ENCODE data around the gene STK10. TPM values are rescaled to one million over a fixed set of nuclear protein-coding genes. Genes with fewer than 3 reads are reported as not detected.
"Not testable (repeated sequence)": the region's sequence is repeated elsewhere in the genome, so short reads cannot be mapped to it uniquely, and the experiment has no call there.

STK10 gene
- total RNA-seq, 3 donors from 2014 or later, result 62.1 to 79.0 (median 72.6) TPM

DNA sequence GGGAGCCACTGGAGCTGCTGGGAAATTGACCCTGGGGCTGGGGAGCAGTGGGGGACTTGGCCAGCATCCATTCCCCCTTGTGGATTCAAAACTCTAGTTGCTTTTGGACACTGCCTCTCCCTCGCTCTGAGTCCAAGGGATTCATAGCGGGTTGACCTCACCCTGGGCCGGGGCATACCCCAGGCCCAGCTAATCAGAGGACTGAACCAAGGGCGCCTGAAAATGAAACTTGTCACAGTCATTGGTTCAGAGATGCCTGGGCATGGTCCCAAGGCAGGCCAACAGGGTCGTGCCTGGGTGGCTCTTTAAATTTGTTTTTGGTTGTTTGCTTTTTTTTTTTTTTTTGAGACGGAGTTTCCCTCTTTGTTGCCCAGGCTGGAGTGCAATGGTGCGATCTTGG, 22.6 kb downstream of the STK10 start:
- Mint-ChIP-seq H3K9me3 (no peaks in the 10 kb centered on the region), H3K4me1 (ENCODE audit: low read depth) (peaks cover 82% of the 10 kb centered on the region), H3K36me3 (ENCODE audit: insufficient read depth) (peaks cover 14% of the 10 kb centered on the region), H3K27me3 (ENCODE audit: low read depth) (no peaks in the 10 kb centered on the region), H3K4me3 (no peak overlapping the region)
- no peak for ATAC-seq
- DNase-seq, result no peak

- H3K4me1 Mint-ChIP-seq (ENCODE audit: low read depth), result peaks cover 80% of the 10 kb centered on the region
- no peaks in the 10 kb centered on the region for H3K27me3 Mint-ChIP-seq (ENCODE audit: low read depth)
- H3K4me3 Mint-ChIP-seq, result no peak overlapping the region
- DNase-seq (no peak), ATAC-seq (no peak)
- peaks cover 8% of the 10 kb centered on the region for H3K36me3 Mint-ChIP-seq (ENCODE audit: insufficient read depth)
- H3K9me3 Mint-ChIP-seq, result no peaks in the 10 kb centered on the region
These were observed 23.2 kb downstream of the STK10 start for GRCh38 chr5:172164769-172165212.

GRCh38 chr5:172163346-172163745, 24.7 kb downstream of the STK10 start:
- ATAC-seq (no peak), DNase-seq (no peak)
- no peaks in the 10 kb centered on the region for H3K9me3 Mint-ChIP-seq
- peaks cover 11% of the 10 kb centered on the region for H3K36me3 Mint-ChIP-seq (ENCODE audit: insufficient read depth)
- H3K4me1 Mint-ChIP-seq (ENCODE audit: low read depth), result peaks cover 77% of the 10 kb centered on the region
- no peak overlapping the region for H3K4me3 Mint-ChIP-seq
- no peaks in the 10 kb centered on the region for H3K27me3 Mint-ChIP-seq (ENCODE audit: low read depth)

GRCh38 chr5:172162987-172163343, 25.1 kb downstream of the STK10 start:
- no peak for ATAC-seq
- H3K27me3 Mint-ChIP-seq (ENCODE audit: low read depth), result no peaks in the 10 kb centered on the region
- H3K4me3 Mint-ChIP-seq, result no peak overlapping the region
- peaks cover 11% of the 10 kb centered on the region for H3K36me3 Mint-ChIP-seq (ENCODE audit: insufficient read depth)
- peaks cover 75% of the 10 kb centered on the region for H3K4me1 Mint-ChIP-seq (ENCODE audit: low read depth)
- no peaks in the 10 kb centered on the region for H3K9me3 Mint-ChIP-seq
- DNase-seq, result no peak

GRCh38 chr5:172162323-172162986, 25.6 kb downstream of the STK10 start:
- DNase-seq (no peak), ATAC-seq (no peak)
- Mint-ChIP-seq H3K36me3 (ENCODE audit: insufficient read depth) (peaks cover 11% of the 10 kb centered on the region), H3K4me3 (no peak overlapping the region), H3K27me3 (ENCODE audit: low read depth) (no peaks in the 10 kb centered on the region), H3K9me3 (no peaks in the 10 kb centered on the region), H3K4me1 (ENCODE audit: low read depth) (peaks cover 73% of the 10 kb centered on the region)

DNA sequence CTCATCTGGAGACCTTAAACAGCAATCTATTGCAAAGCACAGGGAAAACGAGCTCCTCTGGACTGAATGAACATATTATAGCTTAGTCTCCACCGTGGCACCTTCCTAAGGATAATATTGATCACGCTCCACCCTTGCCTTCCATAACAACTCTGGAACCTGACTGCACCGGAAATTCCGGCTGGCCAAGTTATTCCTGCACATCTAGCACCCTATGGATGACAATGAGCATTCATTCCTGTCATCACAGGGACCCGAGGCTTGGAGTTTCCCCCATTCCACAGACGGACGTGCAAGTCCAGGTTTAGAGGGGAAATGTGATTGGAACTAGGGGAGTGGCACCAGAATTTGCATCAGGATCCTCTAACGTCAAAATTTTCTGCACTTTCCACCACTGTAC, 27.5 kb downstream of the STK10 start:
- peaks cover 13% of the 10 kb centered on the region for H3K36me3 Mint-ChIP-seq (ENCODE audit: insufficient read depth)
- peaks cover 65% of the 10 kb centered on the region for H3K4me1 Mint-ChIP-seq (ENCODE audit: low read depth)

DNA sequence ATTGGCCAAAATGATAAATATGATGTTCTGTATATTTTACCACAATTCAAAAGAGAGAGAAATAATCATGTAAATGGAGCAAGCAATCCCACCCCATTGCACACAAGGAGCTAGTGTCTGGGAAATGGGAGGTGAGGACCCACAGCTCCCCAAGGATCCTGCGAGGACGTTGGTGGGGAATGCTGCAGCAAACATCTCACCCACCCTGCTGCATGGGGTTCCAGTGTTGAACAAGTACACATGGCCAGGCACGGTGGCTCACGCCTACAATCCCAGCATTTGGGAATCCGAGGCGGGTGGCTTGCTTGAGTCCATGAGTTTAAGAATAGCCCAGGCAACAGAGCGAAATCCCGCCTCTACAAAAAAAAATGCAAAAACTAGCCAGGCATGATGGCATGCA, 29.0 kb downstream of the STK10 start:
- H3K4me1 Mint-ChIP-seq (ENCODE audit: low read depth), result peaks cover 68% of the 10 kb centered on the region
- no peaks in the 10 kb centered on the region for H3K27me3 Mint-ChIP-seq (ENCODE audit: low read depth)
- no peak for ATAC-seq
- no peaks in the 10 kb centered on the region for H3K9me3 Mint-ChIP-seq
- peaks cover 22% of the 10 kb centered on the region for H3K36me3 Mint-ChIP-seq (ENCODE audit: insufficient read depth)
- no peak overlapping the region for H3K4me3 Mint-ChIP-seq
- DNase-seq, result no peak

More for the DNA sequence above, 27.5 kb downstream of the STK10 start:
- H3K27me3 Mint-ChIP-seq (ENCODE audit: low read depth), result no peaks in the 10 kb centered on the region
- DNase-seq, result no peak
- H3K4me3 Mint-ChIP-seq, result no peak overlapping the region
- no peak for ATAC-seq
- H3K9me3 Mint-ChIP-seq, result no peaks in the 10 kb centered on the region

GRCh38 chr5:172156541-172156994, 31.5 kb downstream of the STK10 start:
- H3K4me3 Mint-ChIP-seq, result no peak overlapping the region
- no peaks in the 10 kb centered on the region for H3K27me3 Mint-ChIP-seq (ENCODE audit: low read depth)
- peaks cover 69% of the 10 kb centered on the region for H3K4me1 Mint-ChIP-seq (ENCODE audit: low read depth)
- ATAC-seq (no peak), DNase-seq (no peak)
- H3K9me3 Mint-ChIP-seq, result no peaks in the 10 kb centered on the region
- H3K36me3 Mint-ChIP-seq (ENCODE audit: insufficient read depth), result peaks cover 38% of the 10 kb centered on the region

DNA sequence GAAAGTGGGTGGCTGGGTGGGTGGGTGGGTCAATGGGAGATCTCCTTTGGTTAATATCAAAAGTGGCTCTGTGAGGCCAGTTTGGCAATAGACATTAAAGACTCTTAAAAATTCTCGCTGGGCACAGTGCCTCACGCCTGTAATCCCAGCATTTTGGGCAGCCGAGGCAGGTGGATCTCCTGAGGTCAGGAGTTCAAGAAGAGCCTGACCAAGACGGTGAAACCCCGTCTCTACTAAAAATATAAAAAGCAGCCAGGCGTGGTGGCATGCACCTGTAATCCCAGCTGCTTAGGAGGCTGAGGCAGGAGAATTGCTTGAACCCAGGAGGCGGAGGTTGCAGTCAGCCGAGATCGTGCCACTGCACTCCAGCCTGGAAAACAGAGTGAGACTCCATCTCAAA, 32.9 kb downstream of the STK10 start:
- H3K36me3 Mint-ChIP-seq (ENCODE audit: insufficient read depth), result peaks cover 45% of the 10 kb centered on the region

DNA sequence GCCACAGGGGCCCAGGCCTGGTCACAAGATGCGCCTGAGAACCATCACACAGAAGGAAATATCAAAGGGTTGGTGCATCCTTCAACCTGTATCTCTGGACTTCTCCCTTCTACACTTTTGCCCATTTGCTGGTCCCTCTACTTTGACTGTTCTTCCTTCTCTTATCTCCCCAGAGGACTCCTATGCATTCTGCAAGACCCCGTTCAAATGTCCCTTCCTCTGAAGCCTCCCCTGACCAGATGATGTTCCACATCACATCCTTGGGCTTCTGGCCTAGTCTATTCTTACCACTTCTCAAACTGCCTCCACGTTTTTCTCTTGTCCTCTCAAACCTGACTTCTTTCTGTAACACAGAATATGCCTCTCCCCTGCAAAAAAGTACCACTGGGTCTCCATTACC, 34.3 kb downstream of the STK10 start:
- Mint-ChIP-seq H3K36me3 (ENCODE audit: insufficient read depth) (peaks cover 44% of the 10 kb centered on the region), H3K4me3 (no peak overlapping the region), H3K4me1 (ENCODE audit: low read depth) (peaks cover 71% of the 10 kb centered on the region), H3K9me3 (no peaks in the 10 kb centered on the region), H3K27me3 (ENCODE audit: low read depth) (no peaks in the 10 kb centered on the region)
- no peak for DNase-seq
- no peak for ATAC-seq

More for the DNA sequence above, 32.9 kb downstream of the STK10 start:
- ATAC-seq; DNase-seq; H3K4me3 Mint-ChIP-seq; H3K9me3 Mint-ChIP-seq; H3K27me3 Mint-ChIP-seq (ENCODE audit: low read depth): not testable (repeated sequence)
- peaks cover 72% of the 10 kb centered on the region for H3K4me1 Mint-ChIP-seq (ENCODE audit: low read depth)

GRCh38 chr5:172151661-172152210, 36.3 kb downstream of the STK10 start:
- Mint-ChIP-seq H3K4me3 (peak overlapping the region; percentile 11), H3K36me3 (ENCODE audit: insufficient read depth) (peaks cover 41% of the 10 kb centered on the region), H3K9me3 (no peaks in the 10 kb centered on the region), H3K4me1 (ENCODE audit: low read depth) (peaks cover 72% of the 10 kb centered on the region), H3K27me3 (ENCODE audit: low read depth) (no peaks in the 10 kb centered on the region)
- ATAC-seq (no peak), DNase-seq (no peak)

DNA sequence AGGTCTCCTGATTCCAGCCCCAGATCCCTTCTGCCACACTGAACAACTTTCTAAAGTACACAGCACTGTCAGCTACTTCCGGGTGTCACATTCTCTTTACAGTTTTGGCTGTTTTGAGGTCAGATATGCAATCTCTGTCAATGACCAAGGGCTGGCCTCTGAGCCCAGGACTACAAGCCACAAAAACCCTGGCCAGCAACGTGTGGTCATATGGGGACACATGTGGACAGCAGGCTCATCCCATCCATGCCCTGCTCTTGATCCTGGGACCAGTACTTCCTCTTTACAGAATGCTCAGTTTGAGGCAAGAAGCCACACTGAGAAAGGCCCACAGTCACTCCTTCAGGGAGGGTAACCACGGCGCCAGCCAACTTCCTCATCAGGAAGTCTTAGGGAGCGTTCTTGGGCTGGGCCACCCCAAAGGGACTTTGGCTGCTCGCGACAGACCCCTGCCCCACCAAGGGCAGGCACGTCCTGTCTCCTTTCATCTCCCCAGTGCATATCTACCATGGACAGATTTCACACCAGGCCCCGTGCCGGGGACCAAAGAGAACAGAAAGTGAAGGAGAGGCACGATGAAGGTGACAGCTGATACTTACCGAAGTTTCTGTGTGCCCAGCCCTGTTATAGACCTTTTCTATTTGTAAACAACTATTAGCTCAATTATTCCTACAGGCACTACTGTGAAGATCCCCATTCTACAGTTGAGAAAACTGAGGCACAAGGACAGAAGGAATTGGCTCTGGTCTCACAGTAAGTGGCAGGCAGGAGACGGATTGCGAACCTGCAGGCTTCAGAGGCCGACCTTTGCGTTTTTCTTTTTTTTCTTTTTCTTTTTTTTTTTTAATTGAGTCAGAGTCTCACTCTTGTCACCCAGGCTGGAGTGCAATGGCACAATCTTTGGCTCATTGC, 37.3 kb downstream of the STK10 start:
- H3K36me3 Mint-ChIP-seq (ENCODE audit: insufficient read depth), result peaks cover 44% of the 10 kb centered on the region
- peak overlapping the region; percentile 69 for H3K4me3 Mint-ChIP-seq
- no peak for DNase-seq
- H3K27me3 Mint-ChIP-seq (ENCODE audit: low read depth), result no peaks in the 10 kb centered on the region
- H3K4me1 Mint-ChIP-seq (ENCODE audit: low read depth), result peaks cover 78% of the 10 kb centered on the region
- ATAC-seq, result peak; percentile 55 to 73
- no peaks in the 10 kb centered on the region for H3K9me3 Mint-ChIP-seq

DNA sequence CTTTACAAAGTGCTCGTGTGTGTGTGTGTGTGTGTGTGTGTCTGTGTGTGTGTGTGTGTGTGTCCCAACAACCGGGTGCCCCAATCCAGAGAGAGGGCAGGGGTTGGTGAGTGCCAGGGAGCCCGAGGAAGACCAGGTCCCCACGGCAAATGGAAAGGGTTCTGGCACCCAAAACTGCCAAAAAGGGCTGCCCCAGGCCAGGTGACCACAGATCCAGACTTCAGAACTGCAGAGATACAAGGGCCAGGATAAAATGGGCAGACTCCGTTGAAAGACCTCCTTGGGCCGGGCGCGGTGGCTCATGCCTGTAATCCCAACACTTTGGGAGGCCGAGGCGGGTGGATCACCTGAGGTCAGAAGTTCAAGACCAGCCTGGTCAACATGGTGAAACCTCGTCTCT, 38.5 kb downstream of the STK10 start:
- not testable (repeated sequence) for ATAC-seq; H3K9me3 Mint-ChIP-seq; H3K27me3 Mint-ChIP-seq (ENCODE audit: low read depth); DNase-seq; H3K4me3 Mint-ChIP-seq
- peaks cover 82% of the 10 kb centered on the region for H3K4me1 Mint-ChIP-seq (ENCODE audit: low read depth)
- H3K36me3 Mint-ChIP-seq (ENCODE audit: insufficient read depth), result peaks cover 40% of the 10 kb centered on the region

- DNase-seq (no peak), ATAC-seq (no peak)
- H3K36me3 Mint-ChIP-seq (ENCODE audit: insufficient read depth), result peaks cover 36% of the 10 kb centered on the region
- no peaks in the 10 kb centered on the region for H3K9me3 Mint-ChIP-seq
- no peaks in the 10 kb centered on the region for H3K27me3 Mint-ChIP-seq (ENCODE audit: low read depth)
- H3K4me3 Mint-ChIP-seq, result no peak overlapping the region
- peaks cover 82% of the 10 kb centered on the region for H3K4me1 Mint-ChIP-seq (ENCODE audit: low read depth)
These were observed 39.0 kb downstream of the STK10 start for GRCh38 chr5:172149073-172149472.
